ENCODE measurements around the gene SDE2.

DNA sequence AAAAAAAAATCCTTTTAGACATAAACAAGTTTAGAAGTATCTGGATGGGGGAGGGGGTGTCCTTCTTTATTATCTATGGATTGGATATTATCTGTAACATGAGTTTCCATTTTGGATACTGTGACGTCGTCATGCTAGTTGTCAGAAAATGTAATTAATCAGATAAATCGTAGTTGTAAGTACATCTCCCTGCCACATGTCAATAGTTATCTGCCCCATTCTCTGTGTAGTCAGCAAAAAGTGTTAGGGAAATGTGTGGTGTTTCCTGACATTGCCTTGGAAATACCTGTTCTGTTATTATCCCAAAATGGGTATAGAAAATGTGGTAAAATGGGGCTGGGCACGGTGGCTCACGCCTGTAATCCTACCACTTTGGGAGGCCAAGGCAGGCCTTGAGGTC lies 24.6 kb upstream of the SDE2 start:
- TF ChIP-seq POLR2A (IDR thresholded peaks at IDR 0.05) (no peak), POLR2AphosphoS5 (IDR thresholded peaks at IDR 0.05) (no peak)
- TF ChIP-seq, protein P1, sequence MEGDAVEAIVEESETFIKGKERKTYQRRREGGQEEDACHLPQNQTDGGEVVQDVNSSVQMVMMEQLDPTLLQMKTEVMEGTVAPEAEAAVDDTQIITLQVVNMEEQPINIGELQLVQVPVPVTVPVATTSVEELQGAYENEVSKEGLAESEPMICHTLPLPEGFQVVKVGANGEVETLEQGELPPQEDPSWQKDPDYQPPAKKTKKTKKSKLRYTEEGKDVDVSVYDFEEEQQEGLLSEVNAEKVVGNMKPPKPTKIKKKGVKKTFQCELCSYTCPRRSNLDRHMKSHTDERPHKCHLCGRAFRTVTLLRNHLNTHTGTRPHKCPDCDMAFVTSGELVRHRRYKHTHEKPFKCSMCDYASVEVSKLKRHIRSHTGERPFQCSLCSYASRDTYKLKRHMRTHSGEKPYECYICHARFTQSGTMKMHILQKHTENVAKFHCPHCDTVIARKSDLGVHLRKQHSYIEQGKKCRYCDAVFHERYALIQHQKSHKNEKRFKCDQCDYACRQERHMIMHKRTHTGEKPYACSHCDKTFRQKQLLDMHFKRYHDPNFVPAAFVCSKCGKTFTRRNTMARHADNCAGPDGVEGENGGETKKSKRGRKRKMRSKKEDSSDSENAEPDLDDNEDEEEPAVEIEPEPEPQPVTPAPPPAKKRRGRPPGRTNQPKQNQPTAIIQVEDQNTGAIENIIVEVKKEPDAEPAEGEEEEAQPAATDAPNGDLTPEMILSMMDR (IDR thresholded peaks at IDR 0.05), result no peak

All from prostate gland (tissue), 2 donors.